Liver (tissue), 3 donors: Measurements from ENCODE around the gene SAFB.

Experiments used
- CTCF ChIP-seq: fragments of 150-350 bp; IDR thresholded peaks from 2 replicates; pipeline ENCODE4 v1.5.1; 2017; ENCODE audit warnings: improper control_type of control experiment, low read depth, low read length; ENCODE audit not compliant: missing input control
- RAD21 ChIP-seq, 2 donors: IDR thresholded peaks; 2 replicates each; pipeline ENCODE4 v1.6.1; 2016; ENCODE audit warnings: antibody characterized with exemption in 2 of 2, mild to moderate bottlenecking in 2 of 2
- donor health status: healthy.
- donor health status: healthy.

- no peak for TF ChIP-seq CTCF
- no peak for TF ChIP-seq RAD21 (IDR thresholded peaks at IDR 0.05)
These were observed 32.6 kb upstream of the SAFB start for GRCh38 chr19:5590151-5590864.
